K562 (cell line): ENCODE results near the gene PFDN2. TPM values are rescaled to one million over a fixed set of nuclear protein-coding genes. Genes with fewer than 3 reads are reported as not detected.
A peak's percentile ranks its signal among the peaks of the same experiment; 100 is the strongest.

ENCODE experiments used
- BACH1 ChIP-seq: fragments of 200-800 bp; sonication (Bioruptor generic); IDR thresholded peaks from 2 replicates; pipeline ENCODE4 v1.6.1; 2016; ENCODE audit warnings: missing genetic modification characterization, missing compliant biosample characterization
- ELF4 ChIP-seq: fragments of 450-650 bp; formaldehyde crosslinking; IDR thresholded peaks from 2 replicates; pipeline ENCODE4 v1.4.0; 2022; ENCODE audit warnings: missing genetic modification characterization
- GATA2 ChIP-seq: sonication (generic); formaldehyde crosslinking; IDR thresholded peaks from 2 replicates; pipeline ENCODE4 v1.4.0; 2020; ENCODE audit warnings: mild to moderate bottlenecking, missing genetic modification reagents
- HMG20B ChIP-seq: fragments of 250-450 bp; sonication (Bioruptor Pico); IDR thresholded peaks from 2 replicates; pipeline ENCODE4 v1.5.0; 2021; ENCODE audit warnings: mild to moderate bottlenecking
- PHTF2 ChIP-seq: fragments of 250-450 bp; sonication (Bioruptor Pico); IDR thresholded peaks from 2 replicates; pipeline ENCODE4 v1.5.0; 2021; ENCODE audit warnings: mild to moderate bottlenecking
- POLR2H ChIP-seq: IDR thresholded peaks from 2 replicates; pipeline ENCODE4 v1.6.1; 2016; ENCODE audit warnings: missing genetic modification characterization, low read depth, mild to moderate bottlenecking, control low read depth, missing compliant biosample characterization, moderate library complexity
- SNRNP70 ChIP-seq: fragments of 200-400 bp; formaldehyde crosslinking; optimal IDR thresholded peaks from 2 replicates; pipeline ENCODE3; 2017; ENCODE audit warnings: low read depth, low read length
- ZNF133 ChIP-seq: fragments of 250-450 bp; sonication (Bioruptor Pico); IDR thresholded peaks from 2 replicates; pipeline ENCODE4 v1.4.0; 2020; ENCODE audit warnings: mild to moderate bottlenecking
- ZNF561 ChIP-seq: fragments of 450-650 bp; formaldehyde crosslinking; conservative IDR thresholded peaks from 2 replicates; pipeline ENCODE4 v1.4.0; 2020; ENCODE audit warnings: mild to moderate bottlenecking, moderate library complexity
- ZZZ3 ChIP-seq: fragments of 450-650 bp; IDR thresholded peaks from 2 replicates; pipeline ENCODE4 v1.6.1; 2016; ENCODE audit warnings: antibody characterized with exemption, mild to moderate bottlenecking, moderate library complexity
- polyA plus RNA-seq, 8 experiments: library from polyadenylated mRNA; depleted of rRNA in 4 of 8; stranded (reverse) in 5 of 8; unstranded in 3 of 8; fragments of >200 nt; fragmentation: Nextera tagmentation in 2 of 8; fragmentation: Illumina TruSeq in 1 of 8; extraction: Ambion mirVana in 2 of 8; extraction: Trizol in 1 of 8; gene quantifications; 2 replicates each; pipeline versions ENCODE4 v1.2.1 to v1.2.3, GENCODE V29; 2011 to 2014; ENCODE audit warnings: inconsistent platforms in 1 of 8, missing spikeins in 1 of 8
- total RNA-seq, 7 experiments: library from RNA; depleted of rRNA in 6 of 7; stranded (reverse); fragments of >200 nt in 6 of 7; fragmentation: Illumina TruSeq in 2 of 7; extraction: Trizol in 2 of 7; gene quantifications; 2 replicates each; pipeline versions ENCODE4 v1.2.1 to v1.2.3, GENCODE V29; 2011 to 2021; ENCODE audit warnings: low replicate concordance in 1 of 7
- TF ChIP-seq, protein P1 (sequence below): fragments of 450-650 bp; formaldehyde crosslinking; conservative IDR thresholded peaks from 2 replicates; pipeline ENCODE4 v1.4.0; 2022; ENCODE audit warnings: mild to moderate bottlenecking, missing genetic modification characterization
- TF ChIP-seq, protein P2 (sequence below): fragments of 250-450 bp; sonication (Bioruptor Pico); IDR thresholded peaks from 2 replicates; pipeline ENCODE4 v1.5.0; 2020; ENCODE audit warnings: mild to moderate bottlenecking, borderline replicate concordance
- TF ChIP-seq, protein P3 (sequence below), 2 experiments: fragments of 450-650 bp; conservative IDR thresholded peaks; 2 replicates each; pipeline ENCODE4 v1.6.1; 2017; ENCODE audit warnings: mild to moderate bottlenecking in 2 of 2, moderate library complexity in 2 of 2
- TF ChIP-seq, protein P4 (sequence below): fragments of 450-650 bp; formaldehyde crosslinking; IDR thresholded peaks from 2 replicates; pipeline ENCODE4 v1.4.0; 2022; ENCODE audit warnings: missing genetic modification characterization

PFDN2 gene
- total and polyA plus RNA-seq, 9 of the 15 experiments (the other 6 are each of a cell fraction or from before 2014, with no cell fraction given) = 50.2 to 361 (median 144) TPM

DNA sequence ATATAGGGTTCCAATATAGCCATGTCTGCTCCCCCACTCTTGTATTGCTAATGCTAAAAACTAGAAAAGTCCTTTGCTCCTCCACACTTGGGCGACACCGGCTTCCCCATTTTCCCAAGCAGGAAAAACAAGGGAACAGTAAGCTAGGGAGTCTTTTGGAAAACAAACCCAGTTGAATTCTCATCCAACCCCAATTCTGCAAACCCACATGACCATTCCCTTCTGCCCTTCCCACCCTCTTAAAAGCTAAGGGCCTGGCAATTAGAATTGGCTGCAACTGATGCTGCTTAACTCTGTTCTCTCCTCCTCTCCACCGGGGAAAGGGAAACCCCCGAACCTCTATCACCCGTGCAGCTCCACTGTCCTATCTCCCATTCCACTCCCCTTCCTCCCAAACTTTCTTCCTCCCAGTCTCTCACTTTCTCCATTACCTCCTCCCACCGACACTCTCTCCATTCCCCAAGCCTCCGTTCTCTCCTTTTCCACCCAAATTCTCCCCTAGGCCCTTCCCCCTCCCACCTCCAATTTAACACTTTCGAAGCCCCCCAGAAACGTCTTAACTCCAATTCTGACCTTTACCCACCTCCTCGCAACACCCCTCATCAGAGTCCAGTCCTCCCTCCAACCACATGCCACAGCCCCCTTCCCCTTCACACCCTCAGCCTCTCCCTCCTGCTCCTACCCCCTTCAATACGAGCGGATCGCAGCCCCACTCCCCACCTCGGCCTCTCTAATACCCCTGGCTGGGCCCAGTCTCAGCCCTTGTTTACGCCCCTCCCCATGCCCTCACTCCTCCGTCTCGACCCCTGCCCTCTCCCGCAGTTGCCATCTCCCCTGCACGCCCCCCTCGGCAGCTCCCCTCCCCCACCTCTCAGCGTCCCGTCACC is 13.9 kb upstream of the PFDN2 start (continued):
- TF ChIP-seq, protein P1, sequence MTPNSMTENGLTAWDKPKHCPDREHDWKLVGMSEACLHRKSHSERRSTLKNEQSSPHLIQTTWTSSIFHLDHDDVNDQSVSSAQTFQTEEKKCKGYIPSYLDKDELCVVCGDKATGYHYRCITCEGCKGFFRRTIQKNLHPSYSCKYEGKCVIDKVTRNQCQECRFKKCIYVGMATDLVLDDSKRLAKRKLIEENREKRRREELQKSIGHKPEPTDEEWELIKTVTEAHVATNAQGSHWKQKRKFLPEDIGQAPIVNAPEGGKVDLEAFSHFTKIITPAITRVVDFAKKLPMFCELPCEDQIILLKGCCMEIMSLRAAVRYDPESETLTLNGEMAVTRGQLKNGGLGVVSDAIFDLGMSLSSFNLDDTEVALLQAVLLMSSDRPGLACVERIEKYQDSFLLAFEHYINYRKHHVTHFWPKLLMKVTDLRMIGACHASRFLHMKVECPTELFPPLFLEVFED = peak; percentile 78; the same call in 1 of the 2 replicates
- TF ChIP-seq, protein P2, sequence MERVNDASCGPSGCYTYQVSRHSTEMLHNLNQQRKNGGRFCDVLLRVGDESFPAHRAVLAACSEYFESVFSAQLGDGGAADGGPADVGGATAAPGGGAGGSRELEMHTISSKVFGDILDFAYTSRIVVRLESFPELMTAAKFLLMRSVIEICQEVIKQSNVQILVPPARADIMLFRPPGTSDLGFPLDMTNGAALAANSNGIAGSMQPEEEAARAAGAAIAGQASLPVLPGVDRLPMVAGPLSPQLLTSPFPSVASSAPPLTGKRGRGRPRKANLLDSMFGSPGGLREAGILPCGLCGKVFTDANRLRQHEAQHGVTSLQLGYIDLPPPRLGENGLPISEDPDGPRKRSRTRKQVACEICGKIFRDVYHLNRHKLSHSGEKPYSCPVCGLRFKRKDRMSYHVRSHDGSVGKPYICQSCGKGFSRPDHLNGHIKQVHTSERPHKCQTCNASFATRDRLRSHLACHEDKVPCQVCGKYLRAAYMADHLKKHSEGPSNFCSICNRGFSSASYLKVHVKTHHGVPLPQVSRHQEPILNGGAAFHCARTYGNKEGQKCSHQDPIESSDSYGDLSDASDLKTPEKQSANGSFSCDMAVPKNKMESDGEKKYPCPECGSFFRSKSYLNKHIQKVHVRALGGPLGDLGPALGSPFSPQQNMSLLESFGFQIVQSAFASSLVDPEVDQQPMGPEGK (CRISPR knock-in tag) = no peak
- TF ChIP-seq ZZZ3 (no peak), ELF4 (peak; percentile 79; the same call in 1 of the 2 replicates), ZNF561 (CRISPR knock-in tag) (no peak), PHTF2 (CRISPR knock-in tag) (no peak), POLR2H (tag) (no peak), ZNF133 (CRISPR knock-in tag) (no peak), HMG20B (CRISPR knock-in tag) (no peak), BACH1 (no peak), SNRNP70 (no peak), GATA2 (CRISPR knock-in tag) (no peak)
- TF ChIP-seq, protein P3, sequence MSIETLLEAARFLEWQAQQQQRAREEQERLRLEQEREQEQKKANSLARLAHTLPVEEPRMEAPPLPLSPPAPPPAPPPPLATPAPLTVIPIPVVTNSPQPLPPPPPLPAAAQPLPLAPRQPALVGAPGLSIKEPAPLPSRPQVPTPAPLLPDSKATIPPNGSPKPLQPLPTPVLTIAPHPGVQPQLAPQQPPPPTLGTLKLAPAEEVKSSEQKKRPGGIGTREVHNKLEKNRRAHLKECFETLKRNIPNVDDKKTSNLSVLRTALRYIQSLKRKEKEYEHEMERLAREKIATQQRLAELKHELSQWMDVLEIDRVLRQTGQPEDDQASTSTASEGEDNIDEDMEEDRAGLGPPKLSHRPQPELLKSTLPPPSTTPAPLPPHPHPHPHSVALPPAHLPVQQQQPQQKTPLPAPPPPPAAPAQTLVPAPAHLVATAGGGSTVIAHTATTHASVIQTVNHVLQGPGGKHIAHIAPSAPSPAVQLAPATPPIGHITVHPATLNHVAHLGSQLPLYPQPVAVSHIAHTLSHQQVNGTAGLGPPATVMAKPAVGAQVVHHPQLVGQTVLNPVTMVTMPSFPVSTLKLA (conservative IDR thresholded peaks at IDR 0.05) = no peak
- TF ChIP-seq, protein P4, sequence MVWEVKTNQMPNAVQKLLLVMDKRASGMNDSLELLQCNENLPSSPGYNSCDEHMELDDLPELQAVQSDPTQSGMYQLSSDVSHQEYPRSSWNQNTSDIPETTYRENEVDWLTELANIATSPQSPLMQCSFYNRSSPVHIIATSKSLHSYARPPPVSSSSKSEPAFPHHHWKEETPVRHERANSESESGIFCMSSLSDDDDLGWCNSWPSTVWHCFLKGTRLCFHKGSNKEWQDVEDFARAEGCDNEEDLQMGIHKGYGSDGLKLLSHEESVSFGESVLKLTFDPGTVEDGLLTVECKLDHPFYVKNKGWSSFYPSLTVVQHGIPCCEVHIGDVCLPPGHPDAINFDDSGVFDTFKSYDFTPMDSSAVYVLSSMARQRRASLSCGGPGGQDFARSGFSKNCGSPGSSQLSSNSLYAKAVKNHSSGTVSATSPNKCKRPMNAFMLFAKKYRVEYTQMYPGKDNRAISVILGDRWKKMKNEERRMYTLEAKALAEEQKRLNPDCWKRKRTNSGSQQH = peak; percentile 66; the same call in 1 of the 2 replicates
